Pericardium fibroblast (primary cell): ENCODE results near the gene SLC35F3. TPM values are rescaled to one million over a fixed set of nuclear protein-coding genes. Genes with fewer than 3 reads are reported as not detected.

Experiments
- total RNA-seq: library from RNA; depleted of rRNA; stranded (reverse); fragments of >200 nt; gene quantifications from 2 replicates; pipeline ENCODE4 v1.2.3, GENCODE V29; 2015

The SLC35F3 gene
- total RNA-seq: not detected in 2 replicates

DNA sequence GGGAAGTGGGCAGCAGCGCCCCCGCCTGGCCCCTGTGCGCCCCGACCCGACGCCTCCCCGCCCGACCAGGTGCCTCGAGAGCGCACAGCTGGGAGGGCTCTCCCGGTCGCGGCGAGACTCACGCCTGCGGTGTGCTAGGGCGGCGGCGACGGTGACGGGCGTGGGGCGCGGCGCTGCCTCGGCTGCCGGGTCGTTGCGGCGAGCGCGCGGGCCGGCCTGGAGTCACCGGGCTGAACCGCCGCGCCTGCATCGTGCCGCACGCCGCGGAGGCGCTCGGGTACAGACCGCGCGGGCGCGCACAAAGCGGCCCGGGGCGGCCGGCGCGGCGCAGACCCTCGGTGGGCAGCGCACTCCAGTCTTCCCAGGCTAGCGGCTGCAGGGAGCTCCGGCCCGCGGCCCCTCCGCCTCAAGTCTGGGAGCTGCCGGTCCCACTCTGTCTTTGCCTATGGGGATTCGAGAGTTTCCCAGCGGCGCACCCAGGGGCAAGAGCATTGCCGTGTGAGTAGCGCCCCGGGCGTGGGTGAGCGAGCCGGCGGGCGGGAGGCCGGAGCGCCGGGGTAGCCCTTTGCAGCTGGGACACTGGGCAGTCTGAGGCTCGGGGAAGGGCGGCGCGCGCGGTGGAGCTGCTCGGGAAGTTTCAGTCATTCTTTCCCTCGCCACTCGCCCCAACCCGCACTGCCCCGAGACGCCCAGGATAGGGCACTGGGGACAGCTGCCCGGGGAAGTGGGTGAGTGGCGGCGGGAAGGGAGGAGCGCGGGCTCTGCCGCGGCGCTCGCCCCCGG lies at the start of gene SLC35F3:
SLC35F3 (plus strand) TSS at position 44 of the 783 bp plus-strand sequence.

DNA sequence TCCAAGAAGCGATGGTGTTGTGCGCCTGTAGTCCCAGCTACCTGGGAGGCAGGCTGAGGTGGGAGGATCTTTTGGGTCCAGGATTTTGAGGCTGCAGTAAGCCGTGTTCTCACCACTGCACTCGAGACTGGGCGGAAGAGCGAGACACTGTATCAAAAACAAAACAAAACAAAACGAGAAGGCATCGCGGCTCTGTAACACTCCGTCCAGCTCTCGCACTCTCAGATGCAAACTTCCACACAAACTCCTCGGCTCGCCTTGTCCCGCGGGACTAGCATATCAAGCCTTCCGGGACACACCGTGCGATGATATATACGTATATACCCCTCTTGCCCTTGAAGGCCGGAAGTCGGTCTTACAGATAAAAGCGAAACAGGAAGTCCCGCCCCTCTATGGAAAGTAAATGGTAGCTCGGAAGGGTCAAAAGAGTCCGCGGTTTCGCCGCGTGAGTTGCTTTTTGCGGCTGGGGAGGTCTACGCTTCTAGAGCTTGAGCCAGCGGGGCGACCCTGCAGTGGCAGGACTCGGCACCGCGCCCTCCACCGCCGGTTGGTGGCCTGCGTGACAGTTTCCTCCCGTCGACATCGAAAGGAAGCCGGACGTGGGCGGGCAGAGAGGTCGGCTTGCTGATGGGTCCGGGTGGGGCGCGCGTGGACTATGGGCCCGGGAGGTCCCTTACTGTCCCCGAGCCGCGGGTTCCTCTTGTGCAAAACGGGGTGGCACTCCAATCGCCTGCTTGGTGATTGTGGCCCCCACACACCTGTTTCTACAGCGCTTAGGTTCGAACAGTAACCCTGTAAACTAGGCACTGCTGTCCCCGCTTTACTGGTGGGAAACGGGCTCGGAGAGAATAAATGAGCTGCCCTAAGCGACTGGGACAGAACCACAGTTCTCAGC lies 468.8 kb downstream of the SLC35F3 start, which contains the start of gene COA6:
COA6 (plus strand) TSS at position 393 of the 895 bp plus-strand sequence; CDS start at position 404, 11 bp downstream.

